Measurements from ENCODE around the gene TMEM238.

DNA sequence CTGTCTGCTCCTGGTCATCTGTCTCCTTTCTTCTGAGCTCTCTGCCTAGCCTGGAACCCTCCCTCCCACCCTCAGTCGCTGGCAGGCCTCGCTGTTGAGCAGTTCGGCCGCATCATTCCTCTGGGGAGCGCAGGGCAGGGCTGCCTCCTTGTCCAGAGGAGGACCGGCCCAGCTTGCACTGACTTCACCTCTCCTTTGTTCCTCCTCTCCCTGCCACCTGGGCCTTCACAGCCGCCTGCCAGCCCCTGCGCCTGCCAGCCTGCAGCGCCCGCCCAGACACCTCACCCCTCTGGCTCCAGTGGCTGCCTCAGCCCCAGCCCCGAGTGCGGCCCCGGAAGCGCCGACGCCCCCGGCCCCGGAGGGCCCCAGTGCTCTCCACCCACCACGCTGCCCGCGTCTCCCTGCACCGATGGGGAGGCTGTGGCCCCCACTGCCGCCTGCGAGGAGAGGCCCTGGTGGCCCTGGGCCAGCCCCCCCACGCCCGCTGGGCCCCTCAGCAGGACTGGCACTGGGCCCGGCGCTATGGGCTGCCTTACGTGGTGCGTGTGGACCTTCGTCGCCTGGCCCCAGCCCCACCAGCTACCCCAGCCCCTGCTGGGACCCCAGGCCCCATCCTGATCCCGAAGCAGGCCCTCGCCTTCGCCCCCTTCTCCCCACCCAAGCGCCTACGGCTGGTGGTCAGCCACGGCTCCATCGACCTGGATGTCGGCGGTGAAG lies 37.2 kb downstream of the TMEM238 start:
- TF ChIP-seq EZH2phosphoT487 (IDR thresholded peaks at IDR 0.05; ENCODE audit: insufficient read depth, low read depth) (no peak), EZH2 (IDR thresholded peaks at IDR 0.05; ENCODE audit: insufficient read depth, poor library complexity, severe bottlenecking) (no peak)
